OCI-LY1 (cell line): ENCODE measurements around the gene ZNF554.

Source experiments
- EZH2 ChIP-seq: fragments of 200-600 bp; sonication (generic), shearing (Covaris generic); IDR thresholded peaks from 2 replicates; pipeline ENCODE4 v1.8.0; 2017; ENCODE audit warnings: borderline replicate concordance, mixed run types, mild to moderate bottlenecking, antibody characterized with exemption, low read length, moderate library complexity, mixed read lengths
- TF ChIP-seq, protein P1 (sequence below): fragments of 200-600 bp; sonication (generic), shearing (Covaris generic); IDR thresholded peaks from 2 replicates; pipeline ENCODE4 v1.5.1; 2017; ENCODE audit warnings: mild to moderate bottlenecking, antibody characterized with exemption, low read length, moderate library complexity, mixed read lengths

DNA sequence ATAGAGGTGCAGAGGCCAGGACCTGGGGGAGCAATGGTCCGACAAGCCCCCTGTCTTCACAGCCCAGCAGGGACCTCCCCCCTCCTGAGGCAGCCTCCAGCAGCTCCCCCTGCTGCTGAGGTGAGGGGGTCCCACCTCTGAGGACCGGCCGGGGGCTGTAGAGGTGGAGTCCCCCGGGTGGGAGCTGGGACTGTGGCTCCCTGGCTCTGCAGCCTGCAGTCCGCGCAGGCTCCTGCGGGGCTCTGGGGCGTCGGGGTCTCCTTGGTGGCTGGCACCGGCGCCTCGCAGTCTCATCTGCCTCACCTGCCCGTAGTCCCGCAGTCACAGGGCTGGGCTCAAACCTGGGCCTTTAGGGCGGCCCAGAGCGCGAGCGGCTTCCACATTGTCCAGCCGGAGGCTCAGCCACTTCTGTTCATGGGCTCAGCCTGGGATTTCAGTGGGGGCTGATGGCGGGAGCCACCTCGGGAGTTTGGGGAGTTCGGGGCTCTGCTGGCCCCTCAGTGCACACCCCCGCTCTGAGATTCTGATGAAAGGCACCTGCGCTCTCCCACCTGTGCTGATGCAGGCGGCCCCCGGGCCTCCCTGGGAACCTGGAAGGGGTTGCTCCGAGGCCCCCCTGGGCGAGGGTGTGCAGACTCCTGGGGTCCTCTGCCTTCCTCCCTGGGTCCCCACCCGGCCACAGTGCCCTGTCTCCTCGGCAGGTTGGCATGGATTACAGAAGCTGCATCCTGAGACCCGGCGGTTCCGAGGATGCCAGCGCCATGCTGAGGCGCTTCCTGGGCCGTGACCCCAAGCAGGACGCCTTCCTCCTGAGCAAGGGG lies 7.0 kb upstream of the ZNF554 start:
- TF ChIP-seq, protein P1, sequence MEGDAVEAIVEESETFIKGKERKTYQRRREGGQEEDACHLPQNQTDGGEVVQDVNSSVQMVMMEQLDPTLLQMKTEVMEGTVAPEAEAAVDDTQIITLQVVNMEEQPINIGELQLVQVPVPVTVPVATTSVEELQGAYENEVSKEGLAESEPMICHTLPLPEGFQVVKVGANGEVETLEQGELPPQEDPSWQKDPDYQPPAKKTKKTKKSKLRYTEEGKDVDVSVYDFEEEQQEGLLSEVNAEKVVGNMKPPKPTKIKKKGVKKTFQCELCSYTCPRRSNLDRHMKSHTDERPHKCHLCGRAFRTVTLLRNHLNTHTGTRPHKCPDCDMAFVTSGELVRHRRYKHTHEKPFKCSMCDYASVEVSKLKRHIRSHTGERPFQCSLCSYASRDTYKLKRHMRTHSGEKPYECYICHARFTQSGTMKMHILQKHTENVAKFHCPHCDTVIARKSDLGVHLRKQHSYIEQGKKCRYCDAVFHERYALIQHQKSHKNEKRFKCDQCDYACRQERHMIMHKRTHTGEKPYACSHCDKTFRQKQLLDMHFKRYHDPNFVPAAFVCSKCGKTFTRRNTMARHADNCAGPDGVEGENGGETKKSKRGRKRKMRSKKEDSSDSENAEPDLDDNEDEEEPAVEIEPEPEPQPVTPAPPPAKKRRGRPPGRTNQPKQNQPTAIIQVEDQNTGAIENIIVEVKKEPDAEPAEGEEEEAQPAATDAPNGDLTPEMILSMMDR: no peak
- no peak for TF ChIP-seq EZH2
